ENCODE results near the gene C1RL.

Gene C1RL

GRCh38 chr12:7090222-7090998, 18.6 kb downstream of the C1RL start:
- Histone ChIP-seq H3K4me3 (no peak overlapping the region), H4K20me1 (no peaks in the 10 kb centered on the region), H3K27ac (no peak overlapping the region), H3K27me3 (0 out of 22 replicates have a peak, but pooled peaks cover 0 to 5% (median 0%) of the 10 kb centered on the region in 11 experiments), H3K9me3 (replicated peaks in 1 of 11) (peaks cover 0 to 6% (median 2%) of the 10 kb centered on the region in 11 experiments; a peak in 16 of 22 replicates), H3K9ac (peak overlapping the region in 4 of 11 experiments; percentile 9 to 37 (median 11); a peak in 4 of 22 replicates), H3K4me1 (peaks cover 22 to 27% (median 25%) of the 10 kb centered on the region in 10 experiments), H3K4me2 (peak overlapping the region; percentile 16 to 73 (median 57); a peak in 21 of 22 replicates), H3K36me3 (no peaks in the 10 kb centered on the region)
- no peak for TF ChIP-seq Cebpa-rat (IDR thresholded peaks at IDR 0.05)

GRCh38 chr12:7089196-7089871, 19.7 kb downstream of the C1RL start:
- Histone ChIP-seq H3K9me3 (replicated peaks in 1 of 11) (peaks cover 6 to 16% (median 13%) of the 10 kb centered on the region in 11 experiments), H3K36me3 (peaks cover 0 to 8% (median 0%) of the 10 kb centered on the region in 11 experiments; a peak in 3 of 22 replicates), H3K27me3 (0 out of 22 replicates have a peak, but pooled peaks cover 0 to 5% (median 0%) of the 10 kb centered on the region in 11 experiments), H3K4me3 (no peak overlapping the region), H3K27ac (no peak overlapping the region), H3K4me2 (no peak overlapping the region), H3K9ac (no peak overlapping the region), H3K4me1 (peaks cover 22 to 27% (median 25%) of the 10 kb centered on the region in 10 experiments), H4K20me1 (no peaks in the 10 kb centered on the region)
- TF ChIP-seq Cebpa-rat (IDR thresholded peaks at IDR 0.05): no peak

GRCh38 chr12:7083125-7083524, 25.9 kb downstream of the C1RL start:
- Histone ChIP-seq H3K27ac (no peak overlapping the region), H4K20me1 (no peaks in the 10 kb centered on the region), H3K36me3 (peaks cover 0 to 8% (median 0%) of the 10 kb centered on the region in 11 experiments; a peak in 3 of 22 replicates)

GRCh38 chr12:7081037-7081436, 28.0 kb downstream of the C1RL start:
- TF ChIP-seq Cebpa-rat (IDR thresholded peaks at IDR 0.05): no peak
- Histone ChIP-seq H3K9ac (no peak overlapping the region), H3K4me1 (no peaks in the 10 kb centered on the region), H3K4me2 (no peak overlapping the region), H3K36me3 (peaks cover 0 to 8% (median 0%) of the 10 kb centered on the region in 11 experiments; a peak in 3 of 22 replicates), H3K9me3 (replicated peaks in 1 of 11) (peaks cover 9 to 22% (median 18%) of the 10 kb centered on the region in 11 experiments), H3K27me3 (no peaks in the 10 kb centered on the region), H3K27ac (no peak overlapping the region), H3K4me3 (no peak overlapping the region), H4K20me1 (no peaks in the 10 kb centered on the region)

More at GRCh38 chr12:7083125-7083524, 25.9 kb downstream of the C1RL start:
- no peak overlapping the region for H3K9ac ChIP-seq
- H3K9me3 ChIP-seq (replicated peaks in 1 of 11): peaks cover 9 to 22% (median 18%) of the 10 kb centered on the region in 11 experiments
- no peak overlapping the region for H3K4me3 ChIP-seq
- no peak overlapping the region for H3K4me2 ChIP-seq
- no peak for TF ChIP-seq Cebpa-rat (IDR thresholded peaks at IDR 0.05)
- no peaks in the 10 kb centered on the region for H3K27me3 ChIP-seq
- no peaks in the 10 kb centered on the region for H3K4me1 ChIP-seq

GRCh38 chr12:7079826-7080125, 29.2 kb downstream of the C1RL start:
- H3K9me3 ChIP-seq (replicated peaks in 1 of 11): peaks cover 4 to 11% (median 10%) of the 10 kb centered on the region in 11 experiments
- no peak overlapping the region for H3K4me2 ChIP-seq
- TF ChIP-seq Cebpa-rat (IDR thresholded peaks at IDR 0.05): no peak
- no peak overlapping the region for H3K27ac ChIP-seq
- peaks cover 0 to 9% (median 5%) of the 10 kb centered on the region in 10 experiments; a peak in 10 of 20 replicates for H3K4me1 ChIP-seq
- H3K4me3 ChIP-seq: no peak overlapping the region
- no peaks in the 10 kb centered on the region for H3K27me3 ChIP-seq
- peaks cover 0 to 5% (median 0%) of the 10 kb centered on the region in 11 experiments; a peak in 3 of 22 replicates for H3K36me3 ChIP-seq
- no peaks in the 10 kb centered on the region for H4K20me1 ChIP-seq
- H3K9ac ChIP-seq: no peak overlapping the region

- Histone ChIP-seq H3K4me3 (no peak overlapping the region), H3K4me2 (no peak overlapping the region), H3K9me3 (replicated peaks in 1 of 11) (peaks cover 0 to 3% (median 2%) of the 10 kb centered on the region in 11 experiments; a peak in 12 of 22 replicates), H4K20me1 (no peaks in the 10 kb centered on the region), H3K27ac (no peak overlapping the region), H3K27me3 (no peaks in the 10 kb centered on the region), H3K9ac (no peak overlapping the region), H3K4me1 (peaks cover 6 to 23% (median 17%) of the 10 kb centered on the region in 10 experiments; a peak in 16 of 20 replicates), H3K36me3 (0 out of 22 replicates have a peak, but pooled peaks cover 0 to 1% (median 0%) of the 10 kb centered on the region in 11 experiments)
- no peak for TF ChIP-seq Cebpa-rat (IDR thresholded peaks at IDR 0.05)
Measured at GRCh38 chr12:7078163-7078562, 30.9 kb downstream of the C1RL start.

GRCh38 chr12:7076493-7076892, 32.5 kb downstream of the C1RL start:
- H3K27ac ChIP-seq: no peak overlapping the region
- H3K9ac ChIP-seq: no peak overlapping the region
- H3K9me3 ChIP-seq (replicated peaks in 1 of 11): no peaks in the 10 kb centered on the region
- H3K4me2 ChIP-seq: no peak overlapping the region
- no peak overlapping the region for H3K4me3 ChIP-seq
- H3K4me1 ChIP-seq: peaks cover 6 to 23% (median 17%) of the 10 kb centered on the region in 10 experiments; a peak in 16 of 20 replicates
- H3K36me3 ChIP-seq: no peaks in the 10 kb centered on the region
- H3K27me3 ChIP-seq: no peaks in the 10 kb centered on the region
- no peaks in the 10 kb centered on the region for H4K20me1 ChIP-seq
- no peak for TF ChIP-seq Cebpa-rat (IDR thresholded peaks at IDR 0.05)

- Histone ChIP-seq H4K20me1 (no peaks in the 10 kb centered on the region), H3K9me3 (replicated peaks in 1 of 11) (no peaks in the 10 kb centered on the region), H3K27me3 (no peaks in the 10 kb centered on the region), H3K9ac (no peak overlapping the region), H3K36me3 (no peaks in the 10 kb centered on the region), H3K27ac (no peak overlapping the region), H3K4me3 (no peak overlapping the region), H3K4me1 (peaks cover 6 to 23% (median 17%) of the 10 kb centered on the region in 10 experiments; a peak in 16 of 20 replicates), H3K4me2 (no peak overlapping the region)
- no peak for TF ChIP-seq Cebpa-rat (IDR thresholded peaks at IDR 0.05)
Measured at GRCh38 chr12:7075939-7076338, 33.1 kb downstream of the C1RL start.

GRCh38 chr12:7075518-7075917, 33.5 kb downstream of the C1RL start:
- H3K4me2 ChIP-seq: peak overlapping the region in 6 of 11 experiments; percentile 4 to 37 (median 24); a peak in 8 of 22 replicates
- H3K36me3 ChIP-seq: no peaks in the 10 kb centered on the region
- no peaks in the 10 kb centered on the region for H4K20me1 ChIP-seq
- H3K27me3 ChIP-seq: no peaks in the 10 kb centered on the region
- H3K27ac ChIP-seq: no peak overlapping the region
- no peaks in the 10 kb centered on the region for H3K9me3 ChIP-seq (replicated peaks in 1 of 11)
- peaks cover 6 to 23% (median 17%) of the 10 kb centered on the region in 10 experiments; a peak in 16 of 20 replicates for H3K4me1 ChIP-seq
- H3K4me3 ChIP-seq: no peak overlapping the region
- no peak overlapping the region; a peak in 1 of 22 replicates for H3K9ac ChIP-seq
- no peak for TF ChIP-seq Cebpa-rat (IDR thresholded peaks at IDR 0.05)
